ENCODE data around the gene GPC6.

GRCh38 chr13:94343243-94343585 lies 1116.6 kb downstream of the GPC6 start:
- no peak for TF ChIP-seq CTCF (conservative IDR thresholded peaks at IDR 0.05; ENCODE audit: low read length)
- no peak for TF ChIP-seq EZH2phosphoT487 (IDR thresholded peaks at IDR 0.05; ENCODE audit: borderline replicate concordance)
